RWPE2 (cell line): ENCODE measurements around the gene AADACL2.

Experiments used
- ATAC-seq: fragments of 200-7000 bp; cut with Tn5 transposase; 3 replicates; pipeline ENCODE4 v1.9.1; 2021; ENCODE audit warnings: low read depth
- DNase-seq: peaks from one replicate; pipeline ENCODE4 v3.0.0-alpha.2; 2020; ENCODE audit warnings: low spot score
- H3K27ac ChIP-seq: fragments of 450-650 bp; 2 replicates; pipeline ENCODE4 v1.5.1; 2017; ENCODE audit warnings: mild to moderate bottlenecking; ENCODE audit not compliant: poor library complexity, severe bottlenecking
- H3K27me3 ChIP-seq: fragments of 250-450 bp; sonication (Bioruptor Pico); 2 replicates; pipeline ENCODE4 v1.5.1; 2021; ENCODE audit warnings: mild to moderate bottlenecking, moderate library complexity; ENCODE audit not compliant: insufficient read depth, poor library complexity, severe bottlenecking
- H3K36me3 ChIP-seq: fragments of 250-450 bp; sonication (Bioruptor Pico); 2 replicates; pipeline ENCODE4 v1.5.1; 2020; ENCODE audit warnings: low read depth, mild to moderate bottlenecking, moderate library complexity
- H3K4me1 ChIP-seq: fragments of 250-450 bp; sonication (Bioruptor Pico); 2 replicates; pipeline ENCODE4 v1.5.1; 2021; ENCODE audit warnings: mild to moderate bottlenecking, moderate library complexity; ENCODE audit not compliant: insufficient read depth, poor library complexity, severe bottlenecking
- H3K4me3 ChIP-seq: fragments of 250-450 bp; sonication (Bioruptor Pico); 2 replicates; pipeline ENCODE4 v1.5.1; 2021; ENCODE audit warnings: mild to moderate bottlenecking, moderate library complexity; ENCODE audit not compliant: severe bottlenecking
- H3K9me3 ChIP-seq: fragments of 250-450 bp; sonication (Bioruptor Pico); 2 replicates; pipeline ENCODE4 v1.5.1; 2021; ENCODE audit warnings: mild to moderate bottlenecking, moderate library complexity; ENCODE audit not compliant: severe bottlenecking
- TF ChIP-seq, protein P1 (sequence below): fragments of 450-650 bp; IDR thresholded peaks from one replicate; pipeline ENCODE4 v1.5.1; 2017; ENCODE audit warnings: mild to moderate bottlenecking, moderate library complexity; ENCODE audit not compliant: poor library complexity, severe bottlenecking

The AADACL2 gene

DNA sequence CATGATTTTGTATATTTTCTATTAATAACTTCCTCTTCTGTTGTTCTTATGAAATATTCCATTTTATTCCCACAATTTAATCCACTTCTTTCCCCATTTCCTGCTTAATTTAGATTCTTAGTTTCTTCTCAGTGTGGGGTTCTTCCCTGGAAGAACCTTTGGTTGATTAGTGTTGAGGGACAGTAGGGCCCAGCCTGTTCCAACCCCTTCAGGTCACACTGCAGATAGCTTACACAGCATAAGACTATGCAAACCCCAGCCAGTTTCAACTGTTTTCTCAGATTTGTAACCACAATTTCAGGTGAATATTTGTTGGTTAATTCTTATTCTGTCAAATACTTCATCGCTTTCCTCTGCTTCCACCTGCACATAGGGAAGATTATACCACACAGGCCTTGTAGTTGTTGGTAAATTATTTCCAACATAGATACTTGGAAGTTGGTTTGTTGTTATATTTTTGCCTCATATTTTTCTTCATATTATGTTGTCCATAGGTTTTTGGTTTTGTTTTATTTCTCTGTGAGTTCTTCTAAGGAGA is 34.7 kb downstream of the AADACL2 start:
- no peak overlapping the region for H3K27ac ChIP-seq
- no peak for ATAC-seq
- TF ChIP-seq, protein P1, sequence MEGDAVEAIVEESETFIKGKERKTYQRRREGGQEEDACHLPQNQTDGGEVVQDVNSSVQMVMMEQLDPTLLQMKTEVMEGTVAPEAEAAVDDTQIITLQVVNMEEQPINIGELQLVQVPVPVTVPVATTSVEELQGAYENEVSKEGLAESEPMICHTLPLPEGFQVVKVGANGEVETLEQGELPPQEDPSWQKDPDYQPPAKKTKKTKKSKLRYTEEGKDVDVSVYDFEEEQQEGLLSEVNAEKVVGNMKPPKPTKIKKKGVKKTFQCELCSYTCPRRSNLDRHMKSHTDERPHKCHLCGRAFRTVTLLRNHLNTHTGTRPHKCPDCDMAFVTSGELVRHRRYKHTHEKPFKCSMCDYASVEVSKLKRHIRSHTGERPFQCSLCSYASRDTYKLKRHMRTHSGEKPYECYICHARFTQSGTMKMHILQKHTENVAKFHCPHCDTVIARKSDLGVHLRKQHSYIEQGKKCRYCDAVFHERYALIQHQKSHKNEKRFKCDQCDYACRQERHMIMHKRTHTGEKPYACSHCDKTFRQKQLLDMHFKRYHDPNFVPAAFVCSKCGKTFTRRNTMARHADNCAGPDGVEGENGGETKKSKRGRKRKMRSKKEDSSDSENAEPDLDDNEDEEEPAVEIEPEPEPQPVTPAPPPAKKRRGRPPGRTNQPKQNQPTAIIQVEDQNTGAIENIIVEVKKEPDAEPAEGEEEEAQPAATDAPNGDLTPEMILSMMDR: no peak
- no peaks in the 10 kb centered on the region for H3K36me3 ChIP-seq
- no peak for DNase-seq
- H3K4me1 ChIP-seq: peaks cover 30% of the 10 kb centered on the region
- H3K27me3 ChIP-seq: no peaks in the 10 kb centered on the region
- H3K4me3 ChIP-seq: no peak overlapping the region
- H3K9me3 ChIP-seq: no peaks in the 10 kb centered on the region

DNA sequence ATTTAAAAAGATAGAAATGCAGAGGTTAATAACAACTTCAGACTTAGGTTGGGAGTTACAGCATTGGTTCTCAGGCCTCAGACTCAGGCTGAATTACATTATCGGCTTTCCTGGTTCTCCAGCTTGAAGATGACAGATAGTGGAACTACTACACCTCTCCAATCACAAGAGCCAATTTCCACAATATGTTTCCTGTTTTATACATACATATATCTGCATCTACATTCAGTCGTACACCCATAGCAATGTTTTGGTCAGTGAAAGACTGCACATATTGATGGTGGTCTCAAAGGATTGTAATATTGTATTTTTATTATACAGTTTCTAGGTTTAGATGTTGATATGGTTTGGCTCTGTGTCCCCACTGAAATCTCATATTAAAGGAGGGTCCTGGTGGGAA is 35.4 kb downstream of the AADACL2 start:
- peaks cover 30% of the 10 kb centered on the region for H3K4me1 ChIP-seq
- ATAC-seq: no peak
- no peaks in the 10 kb centered on the region for H3K9me3 ChIP-seq
- peak overlapping the region; percentile 74 for H3K27ac ChIP-seq
- H3K36me3 ChIP-seq: no peaks in the 10 kb centered on the region
- TF ChIP-seq, protein P1: no peak
- DNase-seq: no peak
- H3K27me3 ChIP-seq: no peaks in the 10 kb centered on the region
- no peak overlapping the region for H3K4me3 ChIP-seq

DNA sequence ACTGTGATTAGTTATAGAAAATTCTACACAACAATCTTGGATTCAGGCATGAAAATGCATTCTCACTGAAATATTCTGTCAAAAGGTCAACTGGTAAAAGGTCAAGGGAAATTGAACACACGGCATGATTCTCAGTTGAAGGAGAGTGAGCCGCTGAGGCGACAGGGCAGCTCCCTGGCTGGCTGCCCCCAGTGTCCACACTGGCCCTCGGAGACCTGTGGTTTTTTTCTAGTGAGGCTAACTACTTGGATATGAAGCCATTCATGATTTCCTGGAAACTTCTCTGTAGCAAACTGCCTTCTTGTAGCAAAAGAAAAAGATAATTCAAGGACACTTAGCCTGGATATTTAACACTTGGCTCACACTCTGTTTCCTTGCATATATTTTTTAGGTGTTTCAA is 37.2 kb downstream of the AADACL2 start:
- DNase-seq: no peak
- H3K27ac ChIP-seq: peak overlapping the region; percentile 74

DNA sequence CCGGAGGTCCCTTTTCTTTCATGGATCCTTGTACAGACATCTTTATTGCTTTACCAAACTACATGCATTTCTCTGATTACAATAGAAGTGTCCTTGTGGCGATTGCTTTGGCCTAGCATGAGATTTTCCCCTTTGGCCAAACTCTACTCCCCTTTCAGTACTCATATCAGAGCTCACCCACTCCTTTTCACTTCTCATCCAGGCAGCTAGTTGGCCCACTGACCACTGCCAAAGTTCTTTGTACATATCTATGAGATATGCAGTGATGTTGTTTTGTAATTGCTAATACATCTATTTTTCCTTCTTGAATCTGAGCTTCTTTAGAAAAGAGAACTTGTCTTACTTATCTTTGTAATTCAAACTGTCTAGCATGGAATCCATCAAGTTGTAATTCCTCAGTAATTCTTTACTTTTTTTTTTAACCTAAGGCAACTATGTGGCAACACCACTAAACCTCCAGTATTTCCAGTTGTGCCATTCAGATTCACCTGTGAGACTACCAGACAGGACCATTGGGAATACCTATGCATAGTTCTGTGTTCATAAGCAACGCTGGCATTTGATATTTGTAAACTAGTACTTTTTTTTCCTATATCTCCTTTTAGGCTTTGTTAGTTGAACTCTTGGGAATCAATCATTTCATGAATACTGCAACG is 39.2 kb downstream of the AADACL2 start:
- TF ChIP-seq, protein P1: no peak
- no peaks in the 10 kb centered on the region for H3K9me3 ChIP-seq

More for the DNA sequence above, 37.2 kb downstream of the AADACL2 start:
- ATAC-seq: no peak; the same call in 2 of the 3 replicates
- H3K36me3 ChIP-seq: no peaks in the 10 kb centered on the region
- no peak overlapping the region for H3K4me3 ChIP-seq
- H3K4me1 ChIP-seq: peaks cover 27% of the 10 kb centered on the region
- H3K9me3 ChIP-seq: no peaks in the 10 kb centered on the region
- TF ChIP-seq, protein P1: no peak
- no peaks in the 10 kb centered on the region for H3K27me3 ChIP-seq

DNA sequence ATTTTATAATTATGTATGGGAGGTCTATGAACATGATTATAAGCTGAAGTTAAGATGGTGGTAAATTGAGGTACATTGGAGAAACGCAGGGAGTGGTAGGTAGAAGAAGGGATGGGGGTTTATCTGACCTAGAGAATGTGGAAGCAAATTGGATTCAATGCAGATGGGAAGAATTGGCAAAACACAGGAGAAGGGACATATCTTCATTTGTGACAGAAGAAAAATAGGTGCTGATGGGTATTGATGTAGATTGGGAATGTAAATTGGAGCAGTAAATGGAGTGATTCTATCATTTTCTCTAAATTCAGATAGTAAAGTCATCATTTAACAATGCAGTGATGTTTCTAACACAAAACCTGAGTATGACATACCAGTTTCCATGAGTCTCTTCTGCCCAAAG is 40.5 kb downstream of the AADACL2 start:
- Histone ChIP-seq H3K9me3 (no peaks in the 10 kb centered on the region), H3K36me3 (no peaks in the 10 kb centered on the region), H3K4me1 (peaks cover 19% of the 10 kb centered on the region), H3K27ac (no peak overlapping the region), H3K27me3 (no peaks in the 10 kb centered on the region), H3K4me3 (no peak overlapping the region)
- ATAC-seq (no peak), DNase-seq (no peak)
- TF ChIP-seq, protein P1: no peak

More for the DNA sequence above, 39.2 kb downstream of the AADACL2 start:
- no peaks in the 10 kb centered on the region for H3K36me3 ChIP-seq
- H3K4me1 ChIP-seq: peaks cover 19% of the 10 kb centered on the region
- no peak overlapping the region for H3K4me3 ChIP-seq
- ATAC-seq (no peak), DNase-seq (no peak)
- H3K27ac ChIP-seq: no peak overlapping the region
- no peaks in the 10 kb centered on the region for H3K27me3 ChIP-seq
